NCI-H1694 (cell line): Measurements from ENCODE around the gene TGFBR3.
"Not testable (repeated sequence)": the region's sequence is repeated elsewhere in the genome, so short reads cannot be mapped to it uniquely, and the experiment has no call there.

ENCODE experiments used
- DNase-seq: peaks from one replicate; lab custom pipeline; 2025; lab: John Stamatoyannopoulos, UW

The TGFBR3 gene

GRCh38 chr1:91847851-91848250 is 38.1 kb downstream of the TGFBR3 start:
- DNase-seq: no peak

- DNase-seq: no peak
These were observed 39.3 kb downstream of the TGFBR3 start for GRCh38 chr1:91846639-91847013.

- peak; percentile 58 for DNase-seq
These were observed 39.8 kb downstream of the TGFBR3 start for GRCh38 chr1:91846007-91846638.

GRCh38 chr1:91844862-91845528 is 41.0 kb downstream of the TGFBR3 start:
- DNase-seq: no peak

GRCh38 chr1:91843843-91844242 is 42.1 kb downstream of the TGFBR3 start:
- DNase-seq: no peak

GRCh38 chr1:91842563-91842962 is 43.4 kb downstream of the TGFBR3 start:
- DNase-seq: no peak

- no peak for DNase-seq
These were observed 43.9 kb downstream of the TGFBR3 start for GRCh38 chr1:91842056-91842455.

- not testable (repeated sequence) for DNase-seq
These were observed 45.7 kb downstream of the TGFBR3 start for GRCh38 chr1:91840276-91840675.

GRCh38 chr1:91836331-91837040 is 49.5 kb downstream of the TGFBR3 start:
- peak; percentile 26 for DNase-seq

- DNase-seq: no peak
These were observed 50.8 kb downstream of the TGFBR3 start for GRCh38 chr1:91835087-91835521.

GRCh38 chr1:91834549-91834948 is 51.4 kb downstream of the TGFBR3 start:
- DNase-seq: not testable (repeated sequence)

- DNase-seq: no peak
These were observed 52.0 kb downstream of the TGFBR3 start for GRCh38 chr1:91833946-91834345.

GRCh38 chr1:91831132-91831930 is 54.6 kb downstream of the TGFBR3 start:
- DNase-seq: no peak

GRCh38 chr1:91830242-91831131 is 55.5 kb downstream of the TGFBR3 start:
- DNase-seq: no peak

- no peak for DNase-seq
These were observed 56.4 kb downstream of the TGFBR3 start for GRCh38 chr1:91829293-91830153.

- DNase-seq: no peak
These were observed 57.2 kb downstream of the TGFBR3 start for GRCh38 chr1:91828583-91829281.

- no peak for DNase-seq
These were observed 58.3 kb downstream of the TGFBR3 start for GRCh38 chr1:91827459-91828321.

GRCh38 chr1:91827087-91827458 is 58.9 kb downstream of the TGFBR3 start:
- DNase-seq: no peak

- no peak for DNase-seq
These were observed 59.3 kb downstream of the TGFBR3 start for GRCh38 chr1:91826649-91827048.
